Left renal cortex interstitium (tissue), 4 donors: Measurements from ENCODE around the gene OLFML2B. TPM values are rescaled to one million over a fixed set of nuclear protein-coding genes. Genes with fewer than 3 reads are reported as not detected.

Experiments used
- DNase-seq, 4 donors: peaks; one replicate each; pipeline ENCODE4 v3.0.0-alpha.2; 2013; ENCODE audit warnings: low read depth in 4 of 4, low spot score in 2 of 4, missing footprints in 1 of 4
- polyA plus RNA-seq, 4 donors: library from polyadenylated mRNA; unstranded; fragments of 120-200 nt; gene quantifications; one replicate each; pipeline ENCODE4 v1.2.1, GENCODE V29; 2013; ENCODE audit not compliant: insufficient read length in 4 of 4

OLFML2B gene
- polyA plus RNA-seq, 4 donors = 7.6 to 13.6 (median 11.0) TPM

GRCh38 chr1:161982917-161983316, 40.8 kb downstream of the OLFML2B start:
- DNase-seq = no peak

- no peak for DNase-seq
Observed at GRCh38 chr1:161982507-161982895, 41.2 kb downstream of the OLFML2B start.

DNA sequence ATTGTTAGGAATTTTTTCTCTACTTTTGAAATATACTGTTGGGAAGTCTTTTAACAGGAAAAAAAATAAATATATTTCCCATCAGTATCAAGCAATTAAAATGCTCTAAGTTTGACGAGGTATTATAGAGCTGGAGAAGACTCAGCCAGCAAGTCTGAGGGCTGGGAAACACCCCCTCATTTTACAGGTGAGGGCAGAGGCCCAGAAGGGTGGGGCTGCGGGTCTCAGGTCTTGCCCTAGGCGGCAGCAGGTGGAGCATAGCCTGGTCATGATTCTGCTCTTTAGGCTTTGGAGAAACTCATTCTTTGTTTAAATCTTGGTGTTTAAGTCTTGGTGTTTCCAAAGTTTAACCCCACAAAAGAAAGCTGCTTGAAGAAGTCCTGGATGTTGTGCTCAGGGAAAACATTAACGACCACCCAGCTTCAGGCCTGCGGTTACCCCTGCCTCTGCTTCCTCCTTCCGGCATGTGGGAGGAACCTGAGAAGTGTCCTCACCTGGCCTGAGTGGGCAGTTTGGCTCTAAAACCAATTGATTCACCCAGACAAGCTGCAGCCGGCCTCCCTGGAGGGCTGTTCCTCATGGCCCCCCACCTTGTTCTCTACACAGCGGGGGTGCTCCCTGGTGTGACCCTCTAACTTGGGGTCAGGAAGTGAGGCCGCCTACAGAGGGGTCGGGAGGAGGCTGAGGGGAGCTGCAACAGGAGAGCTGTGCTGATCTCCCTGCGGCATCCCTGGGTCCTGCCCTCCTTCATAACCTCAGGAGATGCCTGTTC, 41.7 kb downstream of the OLFML2B start:
- no peak for DNase-seq

DNA sequence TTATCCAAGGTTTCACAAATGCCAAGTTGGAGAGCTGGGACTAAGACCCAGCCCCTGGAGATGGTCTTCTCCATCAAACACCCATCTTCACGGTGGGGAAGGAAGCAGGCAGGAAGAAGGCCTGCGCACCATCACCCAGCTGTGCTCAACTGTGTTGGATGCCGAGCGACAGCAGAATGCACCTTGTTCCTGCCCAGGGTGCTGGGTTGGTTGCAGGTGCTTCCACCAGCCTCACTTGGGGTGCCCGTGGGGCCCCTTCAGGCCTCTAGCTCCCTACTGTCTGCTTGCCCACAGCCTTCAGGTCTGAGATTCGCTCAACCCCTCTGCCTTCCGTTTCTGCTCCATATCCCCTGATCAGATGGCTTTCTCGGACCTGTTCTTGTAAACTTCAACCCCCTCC, 42.5 kb downstream of the OLFML2B start:
- no peak for DNase-seq

DNA sequence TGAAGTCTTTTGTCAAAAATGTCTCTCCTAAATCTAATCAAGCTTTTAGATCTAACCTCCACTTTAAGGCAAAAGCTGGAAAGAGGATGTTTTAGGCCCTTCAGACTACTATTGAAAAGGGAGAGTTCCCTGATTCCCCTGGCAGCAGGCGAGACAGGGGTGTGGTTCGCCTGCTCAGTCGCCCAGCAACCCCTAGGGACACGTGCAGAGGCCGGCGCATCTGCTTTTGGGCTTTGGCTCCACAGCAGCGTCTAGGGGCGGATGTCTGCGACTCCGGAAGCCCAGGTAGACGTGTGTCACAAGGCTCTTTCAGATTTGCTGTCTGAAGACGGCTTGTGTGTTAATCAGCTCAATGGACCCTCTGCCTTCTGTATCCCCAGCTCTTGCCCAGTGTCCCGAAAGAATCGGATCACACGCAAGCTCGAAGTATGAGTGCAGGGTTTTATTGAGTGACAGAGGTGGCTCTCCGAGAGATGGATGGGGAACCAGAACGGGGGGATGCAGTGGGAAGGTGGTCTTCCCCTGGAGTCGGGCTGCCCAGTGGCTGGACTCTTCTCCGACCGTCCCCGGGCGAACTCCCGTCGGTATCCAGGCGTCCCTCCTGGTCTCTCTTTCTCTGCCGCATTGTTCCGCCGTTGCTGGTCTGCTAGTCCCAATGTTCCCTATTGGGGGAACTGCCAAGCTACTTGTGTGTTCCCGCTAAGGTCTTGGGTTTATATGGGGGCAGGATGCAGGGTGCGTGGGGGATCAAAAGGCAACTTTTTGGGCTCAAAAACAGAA, 45.5 kb downstream of the OLFML2B start:
- no peak for DNase-seq

GRCh38 chr1:161973924-161974845, 49.5 kb downstream of the OLFML2B start:
- no peak for DNase-seq

- no peak for DNase-seq
Observed at GRCh38 chr1:161972828-161973227, 50.8 kb downstream of the OLFML2B start.

- no peak for DNase-seq
Observed at GRCh38 chr1:161970633-161971032, 53.0 kb downstream of the OLFML2B start.

- DNase-seq = no peak
Observed at GRCh38 chr1:161970036-161970435, 53.6 kb downstream of the OLFML2B start.

DNA sequence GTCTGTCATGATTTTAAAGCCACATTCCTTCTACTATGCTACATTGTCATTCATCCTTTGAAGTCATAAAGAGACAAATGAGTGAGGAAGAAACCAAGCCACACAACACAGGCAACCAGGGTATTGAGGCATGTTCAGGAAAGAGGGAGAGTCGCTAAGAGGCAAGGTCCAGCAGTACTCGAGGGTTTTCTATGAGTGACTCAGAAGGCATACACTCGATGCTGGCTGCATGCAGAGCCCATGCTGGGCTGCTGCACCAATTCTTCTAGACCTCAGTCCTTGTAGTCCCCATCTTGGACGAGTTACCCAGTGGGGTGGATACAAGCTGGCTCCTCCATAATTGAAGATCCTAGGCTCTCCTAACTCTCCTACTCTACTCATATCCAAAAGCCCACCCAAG, 57.6 kb downstream of the OLFML2B start:
- no peak for DNase-seq

DNA sequence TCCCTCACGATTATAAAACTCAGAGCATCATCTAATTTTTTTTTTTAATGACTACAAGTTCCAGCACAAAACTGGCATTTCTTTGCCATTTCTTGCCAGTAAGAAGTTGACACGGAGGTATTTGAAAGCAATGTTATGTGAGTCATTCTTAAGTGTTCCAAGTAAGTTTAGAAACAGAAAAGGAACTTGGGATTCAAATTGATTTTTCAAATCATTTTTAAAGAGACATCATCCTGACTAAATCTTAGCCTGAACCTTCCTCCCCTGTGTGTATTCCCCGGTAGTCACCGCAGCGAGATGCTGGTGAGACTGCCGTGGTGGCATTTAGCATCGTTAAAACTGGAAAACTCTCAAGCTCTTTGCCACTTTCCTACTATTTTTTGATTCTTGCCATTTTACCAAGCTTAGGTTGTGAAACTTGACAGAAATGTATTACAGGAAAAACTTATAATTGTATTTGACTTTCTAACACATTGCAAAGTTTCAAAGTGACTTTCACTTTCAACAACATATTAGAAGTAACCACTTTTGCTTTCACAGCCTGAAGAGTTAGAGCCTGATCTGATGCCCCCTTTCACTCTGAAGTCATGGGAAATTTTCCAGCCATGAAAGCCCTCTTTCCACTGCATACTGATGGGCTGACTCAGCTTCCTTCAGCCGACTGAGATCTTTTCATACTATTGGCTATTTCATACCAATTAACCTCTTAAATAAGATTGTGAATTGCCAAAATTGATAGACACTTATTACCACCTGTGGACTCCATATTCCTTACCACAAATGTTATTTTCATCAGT, 61.4 kb downstream of the OLFML2B start:
- DNase-seq = no peak

GRCh38 chr1:161958425-161958824, 65.2 kb downstream of the OLFML2B start:
- DNase-seq = no peak

DNA sequence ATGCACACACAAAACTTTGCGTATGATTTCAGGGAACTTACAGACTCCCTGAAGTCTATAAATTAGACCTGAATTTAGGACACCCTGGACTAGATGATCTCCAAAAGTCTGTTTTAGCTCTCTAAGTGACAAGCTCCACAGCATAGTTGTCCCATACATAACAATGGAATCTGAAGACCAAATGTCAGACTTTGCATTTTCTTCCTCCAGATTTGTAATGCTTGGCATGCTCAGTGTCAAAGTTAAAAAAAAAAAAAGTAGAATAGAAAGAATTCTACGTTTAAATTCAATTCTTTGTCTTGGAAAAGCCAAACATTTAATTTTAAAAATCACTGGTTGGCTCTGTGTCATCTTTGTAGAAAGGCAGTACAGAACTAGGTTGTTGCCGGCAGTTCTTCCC, 66.7 kb downstream of the OLFML2B start:
- no peak for DNase-seq

DNA sequence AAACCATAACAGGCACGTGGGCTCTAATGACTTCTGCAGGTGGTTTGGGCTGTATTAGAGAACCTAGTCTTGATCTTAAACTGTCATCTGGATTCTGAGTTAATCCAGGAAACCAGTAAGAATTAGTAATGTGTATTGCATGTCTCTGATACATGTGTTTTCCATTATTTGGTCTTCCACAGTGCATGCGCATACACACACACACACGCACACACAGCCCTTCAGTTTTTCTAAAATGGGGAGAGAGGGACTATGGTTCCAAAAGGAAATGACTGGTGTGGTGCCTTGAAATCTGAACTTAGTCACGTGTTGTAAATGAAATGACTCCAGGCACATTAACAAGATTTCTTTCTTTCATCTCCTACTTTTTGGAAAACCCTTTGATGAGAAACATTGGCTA, 67.6 kb downstream of the OLFML2B start:
- DNase-seq = no peak

- DNase-seq = no peak
Observed at GRCh38 chr1:161955606-161956005, 68.1 kb downstream of the OLFML2B start.

DNA sequence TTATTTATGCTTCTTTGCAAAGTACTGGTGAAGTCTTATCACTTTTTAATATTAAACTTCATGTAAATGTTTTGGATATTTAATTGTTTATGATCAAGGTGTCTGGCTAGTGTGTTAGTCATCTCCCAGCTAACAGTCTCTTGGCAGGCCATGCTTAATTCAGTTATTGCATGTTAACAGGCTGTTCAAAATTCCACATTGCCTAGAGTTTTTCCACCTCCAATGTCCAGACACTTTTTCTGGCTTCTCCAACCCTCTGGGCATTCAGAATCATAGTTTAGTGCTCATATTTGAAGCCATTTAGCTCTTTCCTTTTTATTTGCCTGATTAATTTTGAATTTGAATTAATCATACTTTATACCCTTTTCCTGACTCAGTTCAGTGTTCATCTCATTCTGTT, 69.2 kb downstream of the OLFML2B start:
- DNase-seq = no peak

DNA sequence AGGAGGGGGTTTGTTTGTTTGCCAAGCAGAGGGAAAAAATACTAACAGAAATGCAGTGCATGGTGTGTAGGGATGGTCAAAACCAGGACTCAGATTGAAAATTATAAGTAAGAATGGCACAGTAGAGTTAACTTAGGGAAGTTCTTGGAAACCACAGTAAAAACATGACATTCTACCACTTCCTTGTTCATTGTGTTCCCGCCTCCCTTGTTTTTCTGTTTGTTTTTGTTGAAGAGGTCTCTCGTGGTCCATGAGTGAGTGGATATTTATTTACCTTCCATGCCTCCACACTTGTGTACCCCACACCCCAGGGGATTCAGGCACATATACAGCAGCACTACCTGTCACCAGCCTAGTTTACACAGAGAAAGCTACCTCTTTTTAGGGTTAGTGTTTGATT, 69.6 kb downstream of the OLFML2B start:
- DNase-seq = no peak

- no peak for DNase-seq
Observed at GRCh38 chr1:161953256-161953920, 70.3 kb downstream of the OLFML2B start.

GRCh38 chr1:161952607-161953172, 71.0 kb downstream of the OLFML2B start:
- no peak for DNase-seq
